ENCODE data around the gene GYPB.
"Not testable (repeated sequence)": the region's sequence is repeated elsewhere in the genome, so short reads cannot be mapped to it uniquely, and the experiment has no call there.

- TF ChIP-seq CTCF (conservative IDR thresholded peaks at IDR 0.05; ENCODE audit: low read length); EZH2phosphoT487 (IDR thresholded peaks at IDR 0.05; ENCODE audit: borderline replicate concordance): not testable (repeated sequence)
These were observed 36.2 kb upstream of the GYPB start for GRCh38 chr4:144055336-144055735.
